GM06990 (cell line): Measurements from ENCODE around the gene ERLIN1.

Experiments
- DNase-seq: peaks from one replicate; pipeline ENCODE4 v3.0.0-alpha.2; 2011; ENCODE audit not compliant: insufficient read length; ENCODE audit errors: extremely low read depth
- H3K27me3 ChIP-seq: replicated peaks from 2 replicates; pipeline ENCODE4 v1.6.0; 2011; ENCODE audit warnings: low read length; ENCODE audit not compliant: control insufficient read depth, insufficient read depth
- H3K36me3 ChIP-seq: 2 replicates; pipeline ENCODE4 v1.5.1; 2011; ENCODE audit warnings: low read length; ENCODE audit not compliant: control insufficient read depth, insufficient read depth
- H3K4me3 ChIP-seq: replicated peaks from 2 replicates; pipeline ENCODE4 v1.5.1; 2011; ENCODE audit warnings: low read depth, mild to moderate bottlenecking, control low read depth, low read length
- TF ChIP-seq, protein P1 (sequence below): IDR thresholded peaks from 2 replicates; pipeline ENCODE4 v1.5.1; 2011; ENCODE audit warnings: low read length, control low read depth, mild to moderate bottlenecking, inconsistent platforms; ENCODE audit not compliant: insufficient read depth, poor library complexity, severe bottlenecking

Gene ERLIN1

DNA sequence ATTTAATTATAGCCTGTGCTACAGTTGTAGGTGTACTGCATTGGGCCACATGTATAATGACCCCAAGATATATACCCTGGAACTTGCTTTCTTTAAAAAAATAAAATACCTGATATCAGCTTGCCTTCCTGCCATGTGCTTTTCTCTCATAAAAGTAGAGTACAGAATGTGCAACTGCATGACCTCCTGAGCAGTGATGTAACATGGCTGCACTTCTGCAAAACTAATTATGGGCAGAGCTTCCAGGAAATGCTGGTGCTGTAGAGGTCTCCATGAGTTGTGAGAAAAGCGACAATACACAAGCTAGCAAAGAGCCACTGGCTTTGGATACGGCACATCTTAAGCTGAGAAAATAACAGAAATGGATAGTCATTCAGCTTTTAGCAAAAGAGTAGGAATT is 6.5 kb upstream of the ERLIN1 start:
- no peak overlapping the region for H3K4me3 ChIP-seq
- DNase-seq, result no peak
- peaks cover 9% of the 10 kb centered on the region for H3K36me3 ChIP-seq
- TF ChIP-seq, protein P1, sequence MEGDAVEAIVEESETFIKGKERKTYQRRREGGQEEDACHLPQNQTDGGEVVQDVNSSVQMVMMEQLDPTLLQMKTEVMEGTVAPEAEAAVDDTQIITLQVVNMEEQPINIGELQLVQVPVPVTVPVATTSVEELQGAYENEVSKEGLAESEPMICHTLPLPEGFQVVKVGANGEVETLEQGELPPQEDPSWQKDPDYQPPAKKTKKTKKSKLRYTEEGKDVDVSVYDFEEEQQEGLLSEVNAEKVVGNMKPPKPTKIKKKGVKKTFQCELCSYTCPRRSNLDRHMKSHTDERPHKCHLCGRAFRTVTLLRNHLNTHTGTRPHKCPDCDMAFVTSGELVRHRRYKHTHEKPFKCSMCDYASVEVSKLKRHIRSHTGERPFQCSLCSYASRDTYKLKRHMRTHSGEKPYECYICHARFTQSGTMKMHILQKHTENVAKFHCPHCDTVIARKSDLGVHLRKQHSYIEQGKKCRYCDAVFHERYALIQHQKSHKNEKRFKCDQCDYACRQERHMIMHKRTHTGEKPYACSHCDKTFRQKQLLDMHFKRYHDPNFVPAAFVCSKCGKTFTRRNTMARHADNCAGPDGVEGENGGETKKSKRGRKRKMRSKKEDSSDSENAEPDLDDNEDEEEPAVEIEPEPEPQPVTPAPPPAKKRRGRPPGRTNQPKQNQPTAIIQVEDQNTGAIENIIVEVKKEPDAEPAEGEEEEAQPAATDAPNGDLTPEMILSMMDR, result no peak
- H3K27me3 ChIP-seq, result no peaks in the 10 kb centered on the region

DNA sequence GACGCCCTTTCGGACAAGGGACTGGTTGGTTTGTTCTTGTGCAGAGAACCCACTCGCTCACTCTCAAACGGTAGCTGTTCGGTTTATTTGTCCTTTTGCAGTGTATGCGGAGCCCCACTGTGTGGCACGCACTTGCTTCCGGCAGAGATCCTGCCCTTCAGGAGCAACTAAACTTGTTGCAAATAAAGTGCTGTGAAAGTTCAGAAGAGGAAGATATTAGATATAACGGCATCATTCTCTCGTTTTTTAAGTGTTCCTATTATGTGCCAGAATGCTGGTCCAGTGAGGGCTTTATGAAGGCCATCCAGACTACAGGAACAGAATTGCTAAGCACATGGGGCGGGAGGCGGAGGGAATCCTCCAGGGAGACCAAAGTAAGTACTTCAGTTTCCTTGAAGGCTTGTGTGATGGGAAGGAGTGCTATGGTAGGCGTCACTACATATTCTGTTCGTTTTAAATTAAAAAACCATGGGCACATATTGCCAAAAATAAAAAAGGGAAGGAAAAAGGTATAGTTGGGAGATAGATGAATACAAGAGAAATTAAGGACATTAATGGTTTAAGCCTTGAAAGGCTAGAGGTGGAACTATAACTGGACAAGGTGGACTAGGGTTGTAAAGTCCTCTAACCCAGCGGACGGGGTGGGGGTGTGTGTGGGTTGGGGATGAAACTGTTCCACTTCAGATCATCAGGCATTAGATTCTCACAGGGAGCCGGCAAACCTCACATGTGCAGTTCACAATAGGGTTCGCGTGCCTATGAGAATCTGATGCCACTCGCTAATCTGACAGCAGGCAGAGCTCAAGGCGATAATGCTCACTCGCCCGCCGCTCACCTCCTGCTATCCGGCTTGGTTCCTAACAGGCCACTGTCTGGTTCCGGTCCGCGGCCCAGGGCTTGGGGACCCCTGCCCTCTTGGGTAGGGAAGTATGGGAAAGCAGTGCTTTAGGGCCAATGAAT is 704 bp upstream of the ERLIN1 start:
- Histone ChIP-seq H3K4me3 (peak overlapping the region; percentile 93), H3K27me3 (no peaks in the 10 kb centered on the region), H3K36me3 (peaks cover 6% of the 10 kb centered on the region)
- peak; percentile 30 for DNase-seq
- TF ChIP-seq, protein P1, result no peak

DNA sequence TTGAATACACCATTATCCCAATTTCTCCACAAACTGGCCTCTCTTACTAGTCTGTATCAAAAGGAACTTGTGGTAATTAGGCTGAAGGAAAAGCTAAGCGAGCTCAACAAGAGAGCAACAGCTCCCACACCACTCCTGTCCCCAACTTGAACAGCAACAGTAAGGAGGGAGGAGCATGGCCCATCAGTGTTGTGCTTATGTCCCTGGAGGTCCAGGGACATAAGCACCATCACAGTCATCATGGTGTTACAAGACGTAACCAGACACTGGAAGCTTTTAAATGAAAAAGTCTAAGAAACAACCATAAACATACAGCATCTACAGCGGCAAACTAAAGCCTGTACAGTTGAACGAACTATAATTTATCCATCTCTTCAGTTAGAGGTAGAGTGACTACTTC is 989 bp downstream of the ERLIN1 start:
- H3K36me3 ChIP-seq, result peaks cover 1% of the 10 kb centered on the region; the same call in 1 of the 2 replicates
- TF ChIP-seq, protein P1, result no peak
- DNase-seq, result no peak
- no peaks in the 10 kb centered on the region for H3K27me3 ChIP-seq
- peak overlapping the region; percentile 93 for H3K4me3 ChIP-seq

DNA sequence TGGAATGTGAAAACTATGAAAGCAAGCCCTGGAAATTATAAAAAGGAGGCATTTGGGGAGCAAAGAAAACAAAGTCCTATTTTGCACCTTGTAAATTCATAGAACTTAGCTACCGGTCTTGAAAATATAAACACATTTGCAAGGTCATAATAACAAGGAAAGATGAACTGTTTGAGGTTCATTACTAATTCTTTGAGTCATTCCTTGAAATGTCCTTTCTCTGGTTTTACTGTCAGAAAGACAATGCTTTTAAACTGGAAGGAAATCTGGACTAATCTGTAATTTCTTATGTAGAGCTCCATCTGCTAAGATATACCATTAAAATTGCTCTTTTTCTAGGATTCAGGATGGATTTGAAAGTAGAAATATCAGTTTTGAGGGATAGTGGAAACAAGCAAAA is 1.4 kb downstream of the ERLIN1 start:
- Histone ChIP-seq H3K4me3 (peak overlapping the region; percentile 93), H3K36me3 (no peaks in the 10 kb centered on the region; the same call in 1 of the 2 replicates), H3K27me3 (no peaks in the 10 kb centered on the region)
- TF ChIP-seq, protein P1, result no peak
- DNase-seq, result no peak

DNA sequence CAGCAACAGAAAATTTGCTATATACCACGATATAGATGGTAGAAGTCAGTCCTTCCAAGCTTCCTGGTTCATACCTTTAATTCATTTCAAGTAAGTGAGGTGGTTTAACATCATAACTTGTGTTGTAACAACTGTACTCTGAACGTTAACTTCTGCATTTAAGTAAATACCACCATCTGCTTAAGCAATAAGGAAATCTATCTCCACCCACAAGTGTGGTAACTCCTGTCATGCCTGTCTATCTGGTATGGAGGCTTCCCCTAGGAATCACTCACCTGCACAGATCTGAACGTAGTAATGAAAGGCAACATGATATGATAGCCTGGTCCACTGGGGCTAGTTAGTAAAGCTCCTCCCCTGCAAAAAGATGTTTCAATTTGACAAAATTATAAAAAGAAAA is 2.3 kb downstream of the ERLIN1 start:
- DNase-seq, result no peak
- no peaks in the 10 kb centered on the region; the same call in 1 of the 2 replicates for H3K36me3 ChIP-seq
- TF ChIP-seq, protein P1, result no peak

More for the DNA sequence above, 2.3 kb downstream of the ERLIN1 start:
- Histone ChIP-seq H3K4me3 (no peak overlapping the region), H3K27me3 (no peaks in the 10 kb centered on the region)
